PC-9 (cell line): ENCODE data around the gene MMP15. TPM values are rescaled to one million over a fixed set of nuclear protein-coding genes. Genes with fewer than 3 reads are reported as not detected.

Experiments
- BruUV-seq: library from RNA; stranded (reverse); fragments of 400-500 nt; replicated peaks from 2 replicates; lab custom pipeline; 2021; lab: Mats Ljungman, UMichigan
- CTCF ChIA-PET: fragments of 300-600 bp; sonication (Branson Sonifier 250); formaldehyde crosslinking; loops from one replicate; lab custom pipeline; 2022; ENCODE audit warnings: antibody characterized with exemption; lab: Charles Lee
- POLR2A ChIA-PET: fragments of 300-600 bp; sonication (Branson Sonifier 250); formaldehyde crosslinking; loops from one replicate; lab custom pipeline; 2022; ENCODE audit warnings: antibody characterized with exemption; ENCODE audit not compliant: unreplicated experiment; lab: Charles Lee
- DNase-seq, 2 experiments: peaks; one replicate each; pipeline versions ENCODE4 v3.0.0 to v3.0.0-alpha.2; 2015 to 2022; ENCODE audit warnings: mixed read lengths in 1 of 2
- H2AFZ ChIP-seq: fragments of 200-600 bp; sonication (generic); 2 replicates; pipeline ENCODE4 v1.8.1; 2017; ENCODE audit warnings: antibody characterized with exemption
- H3F3A ChIP-seq: fragments of 200-600 bp; sonication (generic); 2 replicates; pipeline ENCODE4 v1.8.1; 2017; ENCODE audit warnings: antibody characterized with exemption, mild to moderate bottlenecking, low read depth; ENCODE audit not compliant: insufficient read depth
- H3K27ac ChIP-seq: fragments of 200-600 bp; sonication (generic); 2 replicates; pipeline ENCODE4 v1.6.1; 2016; ENCODE audit warnings: mixed run types
- H3K27me3 ChIP-seq: fragments of 200-600 bp; sonication (generic); 2 replicates; pipeline ENCODE4 v1.6.1; 2016; ENCODE audit warnings: low read depth, mixed run types; ENCODE audit not compliant: insufficient read depth
- H3K36me3 ChIP-seq: fragments of 200-600 bp; sonication (generic); 2 replicates; pipeline ENCODE4 v1.6.1; 2016; ENCODE audit warnings: low read depth, mixed run types
- H3K4me1 ChIP-seq: fragments of 200-600 bp; sonication (generic); replicated peaks from 2 replicates; pipeline ENCODE4 v1.6.1; 2016; ENCODE audit warnings: mixed run types; ENCODE audit not compliant: insufficient read depth
- H3K4me2 ChIP-seq: fragments of 200-600 bp; sonication (generic); 2 replicates; pipeline ENCODE4 v1.6.1; 2017; ENCODE audit warnings: mixed run types
- H3K4me3 ChIP-seq: fragments of 200-600 bp; sonication (generic); 2 replicates; pipeline ENCODE4 v1.6.1; 2016; ENCODE audit warnings: mixed run types
- H3K79me2 ChIP-seq: fragments of 200-600 bp; sonication (generic); 2 replicates; pipeline ENCODE4 v1.6.1; 2017; ENCODE audit warnings: low read depth, mixed run types
- H3K9me2 ChIP-seq: fragments of 200-600 bp; sonication (generic); 2 replicates; pipeline ENCODE4 v1.8.1; 2017; ENCODE audit warnings: mild to moderate bottlenecking; ENCODE audit not compliant: insufficient read depth
- H3K9me3 ChIP-seq: fragments of 200-600 bp; sonication (generic); 2 replicates; pipeline ENCODE4 v1.8.1; 2016; ENCODE audit warnings: low read depth; ENCODE audit not compliant: insufficient read depth
- H4K20me1 ChIP-seq: fragments of 200-600 bp; sonication (generic); 2 replicates; pipeline ENCODE4 v1.8.1; 2017; ENCODE audit not compliant: insufficient read depth
- CTCF ChIP-seq: fragments of 200-600 bp; sonication (generic); conservative IDR thresholded peaks from 2 replicates; pipeline ENCODE4 v1.6.1; 2017; ENCODE audit warnings: mixed run types, antibody characterized with exemption, mild to moderate bottlenecking, moderate library complexity
- EZH2 ChIP-seq: fragments of 200-600 bp; sonication (generic); IDR thresholded peaks from 2 replicates; pipeline ENCODE4 v1.8.0; 2017; ENCODE audit warnings: antibody characterized with exemption, low read depth
- intact Hi-C: fragments of 100-400 bp; cut with micrococcal nuclease; formaldehyde crosslinking; loops from one replicate; pipeline ENCODE4 v1.10.0; 2022; ENCODE audit not compliant: unreplicated experiment
- total RNA-seq: library from RNA; stranded (reverse); gene quantifications from 2 replicates; pipeline ENCODE4 v1.2.3, GENCODE V29; 2021

Gene MMP15
- total RNA-seq, 1 experiment from 2014 or later = 20.1 TPM

GRCh38 chr16:58021661-58022551 is 3.6 kb upstream of the MMP15 start:
- Histone ChIP-seq H3K4me2 (peak overlapping the region; percentile 58), H3K4me3 (no peak overlapping the region; the same call in 1 of the 2 replicates), H3F3A (peaks cover 45% of the 10 kb centered on the region), H3K27me3 (no peaks in the 10 kb centered on the region), H3K9me2 (no peaks in the 10 kb centered on the region), H3K9me3 (no peaks in the 10 kb centered on the region), H2AFZ (no peak overlapping the region), H3K36me3 (no peaks in the 10 kb centered on the region), H3K27ac (peak overlapping the region; percentile 81), H4K20me1 (0 out of 2 replicates have a peak, but pooled peaks cover 3% of the 10 kb centered on the region), H3K79me2 (0 out of 2 replicates have a peak, but pooled peaks cover 6% of the 10 kb centered on the region), H3K4me1 (peaks cover 34% of the 10 kb centered on the region)
- CTCF ChIA-PET = interaction anchor here (0.6 to 1.2 kb wide), 2 partner anchors 108 to 437 kb away, joined by 3 read pairs; no protein-coding TSS in a partner anchor
- intact Hi-C loops = loop anchor here (2.0 to 10.0 kb wide), 5 partner anchors 173 to 735 kb away; partner anchors contain the start of genes CSNK2A2 and SETD6
- DNase-seq = peak; percentile 66 to 84
- no TSS peak for BruUV-seq
- no peak for TF ChIP-seq EZH2
- no peak for TF ChIP-seq CTCF
- POLR2A ChIA-PET = no interaction called here

DNA sequence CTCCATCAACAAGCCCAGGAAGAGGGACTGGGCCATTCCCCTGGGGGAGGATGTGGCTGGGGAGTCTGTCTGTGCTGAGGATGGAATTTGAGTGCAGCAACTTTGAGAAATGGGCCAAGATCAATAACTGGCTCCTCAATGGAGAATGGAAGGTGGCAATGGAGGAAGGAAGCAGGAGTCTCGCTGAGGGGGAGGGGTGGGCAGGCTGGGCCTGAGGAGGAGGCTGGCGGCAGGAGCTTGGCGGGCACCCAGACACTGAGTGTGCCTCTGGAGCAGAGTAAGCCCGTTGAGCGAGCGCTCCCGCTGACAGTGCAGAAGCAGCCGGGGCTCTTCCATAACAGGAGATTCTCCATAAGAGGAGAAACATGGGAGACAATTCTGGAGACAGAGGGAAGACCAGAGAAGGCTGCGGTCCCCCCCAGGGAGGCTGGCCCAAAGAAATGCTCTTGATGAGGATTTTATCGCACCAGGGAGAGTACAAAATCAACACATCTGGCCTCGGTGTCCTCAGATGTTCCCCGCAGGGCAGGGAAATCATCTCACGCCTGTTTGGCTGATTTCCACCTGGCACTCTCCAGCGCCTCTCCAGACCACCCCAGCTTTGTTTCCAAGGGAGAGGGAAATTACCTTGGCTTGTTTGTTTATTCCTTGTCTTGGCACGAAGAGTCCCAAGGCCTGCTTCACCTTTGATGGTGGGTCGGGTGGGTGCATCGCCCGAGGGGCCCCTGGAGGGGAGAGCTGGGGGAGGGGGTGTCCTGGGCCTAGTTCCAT is 2.8 kb upstream of the MMP15 start:
- H3K27me3 ChIP-seq = no peaks in the 10 kb centered on the region
- H3K4me3 ChIP-seq = no peak overlapping the region
- intact Hi-C loops = loop anchor here (5.0 to 10.0 kb wide), 4 partner anchors 172 to 735 kb away; partner anchors contain the start of genes CSNK2A2 and SETD6
- no peak for DNase-seq
- peaks cover 36% of the 10 kb centered on the region for H3K4me1 ChIP-seq
- H3K79me2 ChIP-seq = 0 out of 2 replicates have a peak, but pooled peaks cover 7% of the 10 kb centered on the region
- BruUV-seq = no TSS peak
- no peaks in the 10 kb centered on the region for H3K36me3 ChIP-seq
- H3K9me2 ChIP-seq = no peaks in the 10 kb centered on the region
- H3K27ac ChIP-seq = peak overlapping the region; percentile 81
- no peaks in the 10 kb centered on the region for H3K9me3 ChIP-seq
- H3K4me2 ChIP-seq = peak overlapping the region; percentile 58
- 0 out of 2 replicates have a peak, but pooled peaks cover 4% of the 10 kb centered on the region for H4K20me1 ChIP-seq
- TF ChIP-seq EZH2 (no peak), CTCF (no peak)
- CTCF ChIA-PET = no interaction called here
- peaks cover 46% of the 10 kb centered on the region for H3F3A ChIP-seq
- POLR2A ChIA-PET = interaction anchor here (0.6 kb wide), 1 partner anchor 287 kb away, joined by 4 read pairs; the partner anchor contains the start of gene KATNB1
- no peak overlapping the region for H2AFZ ChIP-seq
